Pulmonary artery endothelial cell (primary cell): Measurements from ENCODE around the gene OPN1SW. TPM values are rescaled to one million over a fixed set of nuclear protein-coding genes. Genes with fewer than 3 reads are reported as not detected.

Source experiments
- DNase-seq: peaks from one replicate; pipeline ENCODE4 v3.0.0-alpha.2; 2011; ENCODE audit warnings: low read depth, low spot score
- total RNA-seq: library from RNA; depleted of rRNA; stranded (reverse); fragments of >200 nt; gene quantifications from 2 replicates; pipeline ENCODE4 v1.2.3, GENCODE V29; 2014

OPN1SW gene
- total RNA-seq, 1 donor from 2014 or later, result not detected

DNA sequence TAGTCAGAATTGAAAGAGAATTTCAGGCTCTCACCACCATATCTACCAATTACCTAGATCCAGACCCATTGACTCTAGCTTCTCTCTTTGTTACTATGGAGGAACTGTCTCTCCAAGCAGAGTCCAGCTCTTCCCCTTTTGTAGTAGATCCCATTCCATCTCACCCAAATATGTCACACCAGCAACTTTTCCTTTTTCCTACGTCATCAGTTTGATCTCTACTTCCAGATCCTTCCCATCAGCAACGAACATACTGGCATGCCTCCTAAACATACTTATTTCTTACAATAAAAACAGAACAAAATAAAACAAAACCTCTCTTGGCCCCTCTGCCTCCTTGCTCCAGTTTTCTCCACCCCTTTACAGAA, 42.3 kb downstream of the OPN1SW start:
- DNase-seq, result no peak

DNA sequence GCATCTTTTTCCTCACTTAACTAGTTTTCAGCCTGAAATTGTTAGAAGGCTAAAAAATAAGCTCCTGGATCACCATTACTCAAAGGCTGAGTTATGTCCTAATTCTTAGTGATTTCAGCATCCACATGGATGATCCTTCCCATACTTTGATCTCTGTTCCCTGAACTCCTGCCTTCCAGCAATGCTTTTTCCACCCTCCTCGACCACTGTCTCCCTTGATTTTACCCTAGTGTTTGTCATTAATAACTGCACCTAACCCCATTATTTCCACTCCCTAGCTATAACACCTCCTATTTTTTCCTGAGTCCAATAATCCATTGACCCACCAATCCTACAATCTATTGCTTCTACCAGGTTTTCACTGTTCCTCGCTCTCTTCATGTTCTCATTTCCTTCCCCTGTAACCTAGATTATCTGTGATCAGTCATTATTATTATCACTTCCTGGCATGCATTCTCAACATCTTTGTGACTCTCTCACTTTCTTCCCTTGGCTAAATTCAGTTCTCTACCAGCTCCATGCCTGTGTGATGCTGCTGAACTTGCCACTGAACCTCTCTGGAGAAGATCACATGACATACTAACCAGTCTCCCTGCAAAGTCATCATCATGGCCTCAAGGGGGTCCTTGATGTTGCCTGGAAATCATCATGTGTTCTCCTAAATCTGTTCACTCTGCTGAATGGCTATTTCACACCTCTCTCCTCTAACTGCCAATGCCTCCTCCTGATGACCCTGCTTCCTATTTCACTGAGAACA, 42.9 kb downstream of the OPN1SW start:
- DNase-seq, result no peak

DNA sequence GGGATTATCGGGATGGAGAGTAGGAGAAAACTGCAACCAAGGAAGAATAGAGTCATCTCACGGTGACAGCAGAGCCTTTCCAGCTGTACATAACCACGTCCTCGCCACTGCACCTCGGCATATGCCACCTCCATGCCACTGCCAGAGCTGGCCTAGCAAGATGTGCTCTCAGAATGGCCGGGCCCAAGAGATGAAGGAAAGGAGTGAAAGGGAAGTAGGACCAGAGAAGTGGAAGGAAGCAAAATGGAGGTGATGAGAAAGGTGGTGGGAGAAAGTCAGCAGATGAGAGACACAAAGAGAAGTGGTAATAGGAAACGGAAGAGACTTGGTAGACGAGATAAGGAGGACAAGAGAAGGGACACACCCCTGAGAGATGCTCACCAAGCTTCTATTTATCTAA, 44.4 kb downstream of the OPN1SW start:
- no peak for DNase-seq

DNA sequence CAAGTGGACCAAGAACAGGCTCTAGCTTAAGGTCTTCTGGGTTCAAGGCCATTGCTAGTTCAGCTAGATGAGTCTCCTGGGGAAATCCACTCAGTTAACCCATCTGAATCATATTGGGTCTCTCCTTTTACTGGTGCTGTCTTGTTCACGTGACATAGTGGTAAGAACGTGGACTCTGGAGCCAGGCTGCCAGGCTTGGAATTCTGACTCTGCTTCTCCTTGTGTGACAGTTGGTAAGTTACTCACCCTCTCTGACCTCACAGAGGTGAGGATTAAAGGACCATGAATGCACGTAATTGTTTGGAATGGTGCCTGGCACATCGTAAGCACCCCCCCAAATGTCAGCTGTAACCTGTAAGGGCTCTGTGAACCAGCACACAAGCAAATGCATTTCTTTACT, 46.1 kb downstream of the OPN1SW start:
- DNase-seq, result no peak

DNA sequence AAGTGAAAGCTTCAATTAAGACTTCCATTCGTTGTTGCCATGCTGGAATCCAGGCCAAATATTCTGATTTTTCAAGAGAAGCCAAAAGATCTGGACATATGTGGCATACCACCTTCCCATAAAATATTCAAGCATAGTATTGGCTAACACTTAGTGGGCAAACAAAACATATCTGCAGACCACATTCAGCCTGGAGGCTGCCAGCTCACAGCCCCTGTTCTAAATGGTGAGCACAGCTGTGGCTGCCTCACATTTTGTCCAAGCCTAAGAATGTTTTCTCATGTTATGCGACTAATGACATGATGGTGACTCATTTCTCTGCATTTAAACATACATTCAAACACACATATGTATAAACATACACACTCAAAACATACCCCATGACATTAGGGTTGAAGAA, 47.0 kb downstream of the OPN1SW start:
- DNase-seq, result no peak

DNA sequence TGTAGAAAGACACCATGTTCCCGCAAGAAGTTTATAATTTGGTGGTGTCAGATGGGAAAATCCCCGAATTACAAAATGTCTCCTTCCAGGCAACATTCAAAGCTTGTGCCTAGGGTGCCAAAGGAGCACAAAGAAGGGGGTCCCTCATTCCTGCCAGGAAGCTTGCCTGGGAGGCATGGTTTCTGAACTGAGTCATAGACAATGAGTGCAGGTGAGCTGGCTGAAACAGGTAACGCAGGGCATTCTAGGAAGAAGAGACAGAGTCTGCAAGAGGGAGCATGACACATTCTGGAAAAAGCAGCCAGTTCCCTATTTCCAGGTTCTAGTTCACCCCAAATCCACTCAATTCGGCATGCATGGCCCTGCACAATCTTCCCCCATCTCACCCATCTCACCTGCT, 48.4 kb downstream of the OPN1SW start:
- DNase-seq, result no peak

DNA sequence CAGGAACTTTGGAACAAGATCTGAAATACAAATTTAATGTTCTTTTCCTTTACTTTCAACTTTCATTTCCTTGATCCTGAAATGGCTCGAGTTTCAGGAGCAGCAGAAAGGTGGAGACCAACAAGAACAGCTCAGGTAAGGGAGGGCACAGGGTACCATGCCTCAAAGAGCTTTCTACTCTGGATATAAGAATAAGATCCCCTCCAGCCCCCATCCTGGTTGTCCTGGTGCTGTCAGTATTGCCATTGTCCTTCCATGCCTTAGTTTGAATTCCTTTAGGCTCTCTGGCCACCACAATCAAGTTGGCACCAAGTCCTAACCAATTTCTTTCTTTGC, 48.9 kb downstream of the OPN1SW start:
- DNase-seq, result no peak

DNA sequence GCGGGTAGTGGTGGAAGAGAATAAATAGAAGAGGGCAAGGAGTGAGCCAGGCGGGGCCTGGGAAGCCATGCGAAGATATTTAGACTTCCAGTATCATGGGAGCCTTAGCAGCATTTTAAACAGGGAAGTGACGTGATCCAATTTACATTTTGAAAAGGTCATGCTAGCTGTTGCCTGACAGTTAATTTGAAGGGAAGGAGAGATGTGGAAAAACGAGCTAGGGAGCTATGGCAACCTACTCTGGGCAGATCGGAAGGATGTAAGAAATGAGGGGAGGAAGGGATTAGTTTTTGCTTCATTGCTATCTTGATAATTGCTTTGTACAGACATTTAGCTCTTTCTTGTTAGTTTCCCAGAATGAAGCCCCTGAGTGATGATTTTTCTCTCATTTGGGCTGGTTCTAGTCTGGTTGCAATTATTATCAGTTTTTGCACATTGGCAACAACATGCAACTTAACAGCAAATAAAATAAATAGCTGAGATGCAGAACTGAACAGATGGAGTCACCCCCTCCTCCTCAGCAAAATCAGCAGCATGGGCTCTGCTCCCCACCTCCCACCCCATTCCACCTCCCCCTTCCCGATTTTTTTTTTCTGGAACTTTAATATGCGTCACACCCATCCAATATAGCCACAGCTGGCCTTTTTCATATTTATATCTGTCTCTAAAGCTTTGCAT, 49.4 kb downstream of the OPN1SW start:
- no peak for DNase-seq

DNA sequence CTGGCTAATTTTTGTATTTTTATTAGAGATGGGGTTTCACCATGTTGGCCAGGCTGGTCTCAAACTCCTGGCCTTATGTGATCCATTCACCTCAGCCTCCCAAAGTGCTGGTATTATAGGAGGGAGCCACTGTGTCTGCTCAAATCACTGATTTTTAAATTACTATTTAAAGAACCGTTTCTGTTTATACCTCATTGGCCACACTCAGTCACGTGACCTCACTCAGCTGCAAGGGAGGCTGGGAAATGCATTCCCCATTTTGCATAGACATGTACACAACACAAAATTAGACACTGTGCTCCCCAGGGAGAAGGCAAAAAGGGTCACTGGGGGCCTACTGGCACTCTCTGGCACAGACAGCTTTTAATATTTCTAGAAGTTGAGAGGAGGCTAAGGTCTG, 50.1 kb downstream of the OPN1SW start:
- no peak for DNase-seq

DNA sequence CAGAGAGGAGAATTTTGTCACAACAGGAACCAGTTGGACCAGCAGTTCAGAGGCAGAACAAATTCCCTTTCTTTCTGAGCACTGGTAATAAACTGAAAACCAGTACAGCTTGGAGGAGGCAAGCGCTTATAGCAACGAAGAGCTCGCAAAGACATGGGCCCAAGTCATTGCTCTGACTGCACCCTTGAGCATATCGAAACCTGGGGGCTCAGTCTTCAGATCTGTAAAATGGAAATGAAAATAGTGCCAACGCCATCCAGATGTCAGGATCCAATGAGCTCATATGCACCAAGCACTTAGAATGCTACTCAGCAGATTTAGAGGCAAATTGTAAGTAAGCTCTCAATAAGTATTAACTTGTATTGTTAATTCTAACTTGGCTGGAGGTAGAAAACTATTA, 50.9 kb downstream of the OPN1SW start:
- no peak for DNase-seq

Other genes with a start within 250 kb of the OPN1SW start
- 0.13 and 0.18 TPM in 2 replicates for gene GARIN1A, start 103.5 kb downstream of the OPN1SW start, total RNA-seq
- 381 and 432 TPM in 2 replicates for gene CALU, start 36.4 kb downstream of the OPN1SW start, total RNA-seq
- 2.7 and 4.5 TPM in 2 replicates for gene CCDC136, start 16.2 kb upstream of the OPN1SW start, total RNA-seq
- 133 and 167 TPM in 2 replicates for gene FLNC, start 54.6 kb upstream of the OPN1SW start, total RNA-seq
- gene ATP6V1F, start 87.1 kb upstream of the OPN1SW start, total RNA-seq, result 85.0 and 90.3 TPM in 2 replicates
- 0.04 TPM in 1 of 2 replicates, not detected in the other for gene KCP, start 134.9 kb upstream of the OPN1SW start, total RNA-seq
- 0.18 and 0.26 TPM in 2 replicates for gene IRF5, start 162.1 kb upstream of the OPN1SW start, total RNA-seq